T47D (cell line): ENCODE measurements around the gene P4HB.

Experiments used
- DNase-seq, 2 experiments: peaks; one replicate each; pipeline versions ENCODE4 v3.0.0 to v3.0.0-alpha.2; 2011 to 2012; ENCODE audit warnings: low read depth in 1 of 2, low spot score in 1 of 2
- JUND ChIP-seq: IDR thresholded peaks from 2 replicates; pipeline ENCODE4 v1.6.1; 2012; ENCODE audit warnings: low read depth
- in situ Hi-C: cut with HindIII; loops from 2 replicates; pipeline ENCODE4 v1.10.0; 2016; ENCODE audit warnings: low sequenced_read_pairs, low pct_unique_long_range_greater_than_20kb

Gene P4HB

GRCh38 chr17:81802856-81803643 lies 57.3 kb downstream of the P4HB start:
- TF ChIP-seq JUND, result no peak
- DNase-seq, result no peak
- in situ Hi-C loops, result no loop called here

DNA sequence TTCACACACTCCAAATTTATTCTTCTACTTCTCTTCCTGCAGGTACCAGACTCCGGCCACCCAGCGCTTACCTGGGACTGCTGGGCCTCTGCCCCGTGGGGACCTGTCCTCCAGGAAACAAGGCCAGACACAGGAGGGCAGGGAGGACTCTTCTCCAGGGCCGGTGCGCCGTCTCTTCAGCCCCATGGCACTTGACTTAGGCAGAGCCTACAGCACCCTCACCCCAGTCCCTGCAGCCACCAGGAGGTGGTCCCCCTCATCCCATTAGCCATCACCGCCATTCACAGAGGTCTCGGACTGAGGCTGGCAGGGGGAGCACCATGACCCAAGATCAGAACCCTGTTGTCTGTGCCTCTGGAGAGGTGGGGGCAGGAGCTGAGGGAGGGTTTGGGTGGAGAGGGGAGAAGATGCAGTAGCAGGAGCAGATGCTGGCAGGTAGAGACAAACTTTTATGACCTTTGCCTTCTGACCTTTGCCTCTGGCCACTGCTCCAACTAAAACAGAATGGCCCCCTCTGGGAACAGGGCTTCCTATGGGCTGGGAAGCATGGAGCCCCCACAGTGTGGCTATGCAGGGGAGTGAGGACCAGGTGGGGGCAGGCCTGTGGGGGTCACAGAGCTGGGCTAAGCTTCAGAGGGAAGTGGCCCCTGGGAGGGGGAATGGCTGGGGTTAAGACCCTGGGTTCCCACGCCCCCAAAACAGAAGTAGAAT lies 58.1 kb downstream of the P4HB start:
- TF ChIP-seq JUND, result no peak
- in situ Hi-C loops, result no loop called here
- no peak for DNase-seq

- DNase-seq, result no peak
- in situ Hi-C loops, result no loop called here
- TF ChIP-seq JUND, result no peak
These were observed 59.0 kb downstream of the P4HB start for GRCh38 chr17:81801327-81801726.

- DNase-seq, result peak in 1 of 2 experiments; percentile 68
- in situ Hi-C loops, result no loop called here
- TF ChIP-seq JUND, result no peak
These were observed 65.8 kb downstream of the P4HB start for GRCh38 chr17:81794509-81794908.

DNA sequence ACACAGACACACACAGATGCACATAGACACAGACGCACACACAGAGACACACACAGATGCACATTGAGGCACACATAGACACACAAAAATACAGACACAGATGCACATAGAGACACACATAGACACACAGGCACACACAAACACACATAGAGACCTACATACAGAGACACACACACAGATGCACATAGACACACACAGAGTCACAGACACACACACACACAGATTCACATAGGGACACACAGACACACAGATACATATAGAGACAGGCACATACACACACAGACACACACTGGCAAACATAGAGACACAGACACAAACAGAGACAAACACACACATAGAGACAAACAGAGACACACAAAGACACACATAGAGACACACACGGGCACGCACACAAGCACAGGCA lies 66.3 kb downstream of the P4HB start:
- in situ Hi-C loops, result no loop called here
- TF ChIP-seq JUND, result no peak
- DNase-seq, result no peak
